Activated T-cell treated with anti-CD3 and anti-CD28 coated beads for 1 hour (primary cell): ENCODE results near the gene ACAN.
A peak's percentile ranks its signal among the peaks of the same experiment; 100 is the strongest.

ENCODE experiments used
- DNase-seq: peaks from one replicate; pipeline ENCODE4 v3.0.0-alpha.2; 2020; ENCODE audit warnings: low read depth

ACAN gene

DNA sequence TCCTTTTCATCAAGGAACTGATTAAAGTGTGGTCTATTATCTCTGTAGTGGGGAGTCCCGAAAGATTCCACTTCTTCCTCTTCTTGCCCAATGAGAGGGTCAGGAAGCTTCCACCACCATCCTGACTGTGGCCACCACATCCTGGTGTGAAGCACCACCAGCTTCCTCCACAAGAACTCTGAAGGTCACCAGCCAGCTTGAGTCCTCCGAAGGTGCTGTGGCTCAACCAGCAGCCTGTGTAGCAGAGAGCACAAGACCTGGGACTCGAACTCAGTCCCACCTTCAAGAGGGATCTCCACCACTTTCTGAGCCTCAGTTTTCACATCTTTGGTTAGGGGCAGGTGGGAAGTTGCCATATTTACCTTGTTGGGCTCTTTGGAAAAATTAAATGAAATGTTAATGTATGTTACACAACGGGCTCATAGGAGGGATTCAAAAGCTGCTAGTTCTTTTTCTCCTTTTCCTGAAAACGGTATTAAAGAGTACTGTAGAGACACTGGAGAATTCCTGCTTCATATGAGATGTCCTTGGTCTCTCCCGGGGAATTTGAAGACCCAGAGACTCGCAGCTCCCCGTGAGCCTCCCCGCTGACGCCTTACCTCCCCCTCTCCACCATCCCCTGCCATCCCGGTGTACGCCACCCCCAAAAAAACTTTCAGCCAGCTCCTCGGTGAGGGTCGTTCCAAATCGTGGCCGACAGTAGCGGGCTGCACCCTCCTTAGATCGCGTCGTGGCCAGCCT, 816 bp upstream of the ACAN start:
- DNase-seq, result no peak

GRCh38 chr15:88802991-88803240, 320 bp upstream of the ACAN start:
- DNase-seq, result no peak

DNA sequence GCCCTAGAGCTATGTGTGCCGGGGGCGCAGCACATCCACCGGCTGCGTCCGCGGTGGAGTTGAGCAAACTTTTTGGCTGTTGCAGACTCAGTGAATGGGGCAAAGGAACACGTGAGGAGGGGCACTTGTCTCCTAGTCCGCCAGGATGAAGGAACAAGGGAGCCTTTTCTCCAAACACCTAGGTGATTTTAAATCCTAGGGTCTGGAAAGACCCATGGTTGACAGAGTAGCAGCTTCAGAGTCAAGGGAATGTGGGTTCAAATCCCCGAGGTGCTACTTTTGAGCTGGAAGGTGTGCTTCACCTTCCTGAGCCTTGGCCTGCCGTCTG, 648 bp downstream of the ACAN start:
- DNase-seq, result no peak

GRCh38 chr15:88804257-88804656, 1.0 kb downstream of the ACAN start:
- DNase-seq, result no peak

- DNase-seq, result no peak
These were observed 2.0 kb downstream of the ACAN start for GRCh38 chr15:88805031-88805780.

DNA sequence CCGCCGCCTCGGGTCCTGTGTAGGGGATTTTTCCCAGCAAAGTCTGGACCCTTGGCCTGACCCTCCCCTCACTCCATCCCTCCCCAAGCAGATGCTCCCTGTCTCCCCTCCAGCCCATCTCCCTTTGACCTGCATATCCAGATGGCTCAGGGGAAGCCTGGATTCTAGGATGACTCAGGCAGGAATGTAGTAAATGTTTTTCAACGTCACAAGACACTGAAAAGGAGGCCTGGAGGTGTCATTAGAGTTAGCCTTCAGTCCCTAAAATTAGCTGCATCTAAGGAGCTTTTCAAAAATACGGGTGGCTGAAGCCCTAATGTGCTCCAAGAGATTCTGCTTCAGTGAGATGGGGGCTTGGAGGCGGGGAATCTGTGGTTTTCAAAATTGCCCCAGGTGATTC, 7.2 kb downstream of the ACAN start:
- no peak for DNase-seq

DNA sequence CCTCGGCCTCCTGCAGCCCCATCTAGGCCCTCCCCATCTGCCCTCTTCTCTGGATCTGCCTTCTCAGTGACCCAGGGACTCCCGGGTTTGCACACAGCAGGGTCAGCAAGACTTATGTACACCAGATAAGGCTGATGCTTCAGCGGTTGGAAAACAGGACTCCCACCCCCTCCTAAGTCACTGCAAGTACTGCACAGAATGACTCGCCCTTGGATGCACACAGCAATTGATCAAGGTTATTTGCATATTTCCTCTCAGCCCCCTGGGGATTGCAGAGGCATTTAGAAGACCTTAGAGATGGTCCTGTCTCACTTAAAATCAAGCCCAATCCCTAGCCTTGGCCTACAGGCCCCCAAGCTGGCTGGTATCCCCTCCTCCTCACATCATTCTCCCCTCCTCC, 8.9 kb downstream of the ACAN start:
- no peak for DNase-seq

DNA sequence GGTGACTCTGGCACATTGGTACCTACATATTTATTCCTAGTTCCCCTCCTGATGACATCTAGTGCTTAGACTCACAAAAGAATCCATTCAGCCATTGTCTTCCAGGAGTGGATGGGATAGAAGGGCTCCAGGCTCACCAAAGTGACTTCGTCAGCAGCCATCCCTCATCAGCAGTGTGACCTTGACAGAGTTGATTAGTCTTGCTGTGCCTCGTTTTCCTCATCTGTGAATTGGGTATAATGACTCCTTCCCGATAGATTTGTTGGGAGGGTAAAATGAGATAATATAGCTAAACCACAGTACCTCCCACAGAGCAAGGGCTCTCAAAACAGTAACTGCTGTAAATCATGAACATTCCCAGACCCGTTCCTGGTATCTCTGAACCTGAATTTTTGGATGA, 10.7 kb downstream of the ACAN start:
- DNase-seq, result no peak

DNA sequence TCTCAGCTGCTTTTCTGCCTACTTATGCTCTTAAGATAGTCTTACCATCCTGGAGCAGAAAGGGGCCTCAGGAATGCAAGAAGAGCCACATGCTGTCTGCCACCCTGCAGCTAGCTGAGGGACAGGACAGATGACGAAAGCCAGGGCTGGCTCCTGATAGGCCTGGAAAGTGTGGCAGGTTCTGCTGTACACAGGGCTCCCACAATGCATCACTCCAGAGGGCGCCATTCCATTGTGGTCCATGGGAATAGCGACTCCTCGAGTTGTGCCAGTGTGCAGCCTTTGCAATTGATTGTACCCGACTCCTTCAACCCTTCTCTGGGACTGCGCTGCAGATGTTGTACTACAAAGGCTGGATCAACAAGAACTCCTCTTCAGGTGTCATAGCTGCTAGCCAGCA, 11.2 kb downstream of the ACAN start:
- no peak for DNase-seq

DNA sequence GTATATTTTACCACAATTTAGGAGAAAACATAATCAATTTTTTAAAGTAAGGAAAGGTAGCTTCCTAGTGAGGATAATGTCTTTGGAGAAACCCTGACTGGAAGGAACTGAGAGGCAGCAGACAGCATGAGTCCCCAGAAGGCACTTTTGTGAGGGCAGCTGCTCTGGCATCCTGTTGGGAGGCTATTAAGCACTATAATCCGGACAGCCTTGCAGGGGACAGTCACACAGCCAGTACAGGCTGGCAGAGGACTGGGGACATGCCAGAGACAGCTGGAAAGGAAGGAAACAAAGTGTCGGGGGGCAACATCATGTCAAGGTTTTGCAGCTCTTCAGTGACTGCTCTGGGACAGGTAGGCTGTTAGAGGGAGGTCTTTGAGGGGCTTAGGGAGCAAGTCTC, 15.7 kb downstream of the ACAN start:
- DNase-seq, result no peak

GRCh38 chr15:88821993-88822392, 18.8 kb downstream of the ACAN start:
- no peak for DNase-seq

- no peak for DNase-seq
These were observed 25.6 kb downstream of the ACAN start for GRCh38 chr15:88828791-88829190.

- no peak for DNase-seq
These were observed 26.8 kb downstream of the ACAN start for GRCh38 chr15:88830016-88830415.

GRCh38 chr15:88832820-88833730, 29.8 kb downstream of the ACAN start:
- no peak for DNase-seq

GRCh38 chr15:88833731-88834100, 30.5 kb downstream of the ACAN start:
- DNase-seq, result no peak

DNA sequence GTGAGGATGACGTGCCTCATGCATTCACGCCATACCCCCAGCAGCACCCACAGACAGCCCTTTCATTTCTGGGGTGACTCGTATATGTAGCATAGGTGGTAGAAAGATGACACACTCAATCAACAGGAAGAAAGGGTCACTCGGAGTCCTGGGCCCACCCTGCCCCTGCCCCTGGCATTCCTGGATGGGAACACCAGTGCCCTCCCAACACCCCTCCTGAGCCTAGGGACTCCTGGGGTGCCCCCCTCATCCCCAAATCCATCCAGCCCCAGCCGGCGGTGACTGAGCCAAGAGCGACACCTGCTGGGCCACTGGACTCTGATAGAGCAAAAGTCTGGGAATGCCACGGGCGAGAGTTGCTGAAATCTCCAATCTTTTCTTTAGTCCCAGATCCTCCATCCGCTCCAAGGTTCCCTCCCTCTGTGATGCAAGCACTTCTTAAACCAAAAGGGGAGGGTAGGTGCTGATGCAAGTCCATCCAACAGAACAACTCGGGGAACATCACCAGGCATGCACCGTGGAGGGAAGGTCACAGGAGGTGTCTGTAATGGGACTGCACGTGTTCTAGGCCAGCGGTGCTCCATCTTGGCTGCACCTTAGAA, 31.1 kb downstream of the ACAN start:
- DNase-seq, result peak; percentile 8

DNA sequence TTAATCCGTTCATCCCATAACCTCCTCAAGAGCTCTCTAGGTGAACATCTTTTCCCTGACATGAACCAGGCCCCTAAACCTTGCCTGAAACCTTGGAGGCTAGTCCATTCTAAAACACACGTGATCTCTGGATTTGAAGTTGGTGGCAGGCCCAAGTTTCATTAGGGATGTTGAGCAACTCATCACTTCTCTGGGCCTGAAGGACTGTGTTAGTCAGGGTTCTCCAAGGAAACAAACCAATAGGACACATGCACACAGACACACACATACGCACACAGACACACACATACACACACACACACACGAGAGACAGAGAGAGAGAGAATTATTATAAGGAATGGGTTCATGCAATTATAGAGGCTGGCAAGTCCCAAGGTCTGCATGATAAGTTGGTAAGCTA, 31.9 kb downstream of the ACAN start:
- DNase-seq, result no peak

- DNase-seq, result no peak
These were observed 32.4 kb downstream of the ACAN start for GRCh38 chr15:88835646-88836045.

- no peak for DNase-seq
These were observed 35.4 kb downstream of the ACAN start for GRCh38 chr15:88838667-88839066.

- no peak for DNase-seq
These were observed 35.9 kb downstream of the ACAN start for GRCh38 chr15:88839146-88839545.

GRCh38 chr15:88839961-88840360, 36.7 kb downstream of the ACAN start:
- DNase-seq, result no peak

DNA sequence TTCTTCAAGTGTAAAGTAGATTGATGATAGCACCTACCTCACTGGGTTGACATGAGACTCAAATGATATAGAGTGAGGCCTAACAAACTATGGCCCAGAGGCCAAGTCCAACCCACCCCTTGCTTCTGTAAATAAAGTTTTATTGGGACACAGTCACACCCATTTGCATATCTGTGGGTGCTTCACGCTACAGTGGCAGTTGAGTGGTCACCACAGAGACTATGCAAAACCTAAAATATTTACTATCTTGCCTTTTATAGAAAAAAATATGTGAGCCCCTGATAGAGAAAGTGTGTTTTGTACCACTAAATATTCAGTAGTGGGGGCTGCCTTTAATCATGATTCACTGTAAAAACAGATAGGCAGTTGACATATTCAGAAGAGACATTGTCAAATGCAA, 38.0 kb downstream of the ACAN start:
- no peak for DNase-seq

DNA sequence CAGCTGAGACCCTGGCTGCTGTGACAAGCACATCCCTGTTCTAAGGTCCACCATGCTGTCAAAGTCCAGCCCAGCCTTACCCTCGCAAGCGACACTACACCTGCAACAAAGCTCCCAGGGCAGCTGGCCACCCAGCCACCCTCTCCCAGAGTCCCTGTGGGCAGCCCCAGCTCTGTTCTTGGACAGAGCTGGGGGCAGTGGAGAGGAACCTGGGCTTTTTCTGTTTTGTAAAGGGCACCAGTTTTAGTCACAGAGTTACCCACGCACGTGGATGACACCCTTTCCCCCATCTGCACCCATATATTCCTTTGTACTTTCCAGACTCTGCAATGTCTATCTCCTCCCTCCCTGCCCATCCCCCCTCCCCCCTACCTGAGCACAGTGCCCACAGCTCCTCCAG, 38.9 kb downstream of the ACAN start:
- no peak for DNase-seq
